ENCODE data around the gene ARHGAP30. TPM values are rescaled to one million over a fixed set of nuclear protein-coding genes. Genes with fewer than 3 reads are reported as not detected.
"Not testable (repeated sequence)": the region's sequence is repeated elsewhere in the genome, so short reads cannot be mapped to it uniquely, and the experiment has no call there.

The ARHGAP30 gene
- total RNA-seq, 2 donors from 2014 or later = 3.2 to 5.3 TPM

DNA sequence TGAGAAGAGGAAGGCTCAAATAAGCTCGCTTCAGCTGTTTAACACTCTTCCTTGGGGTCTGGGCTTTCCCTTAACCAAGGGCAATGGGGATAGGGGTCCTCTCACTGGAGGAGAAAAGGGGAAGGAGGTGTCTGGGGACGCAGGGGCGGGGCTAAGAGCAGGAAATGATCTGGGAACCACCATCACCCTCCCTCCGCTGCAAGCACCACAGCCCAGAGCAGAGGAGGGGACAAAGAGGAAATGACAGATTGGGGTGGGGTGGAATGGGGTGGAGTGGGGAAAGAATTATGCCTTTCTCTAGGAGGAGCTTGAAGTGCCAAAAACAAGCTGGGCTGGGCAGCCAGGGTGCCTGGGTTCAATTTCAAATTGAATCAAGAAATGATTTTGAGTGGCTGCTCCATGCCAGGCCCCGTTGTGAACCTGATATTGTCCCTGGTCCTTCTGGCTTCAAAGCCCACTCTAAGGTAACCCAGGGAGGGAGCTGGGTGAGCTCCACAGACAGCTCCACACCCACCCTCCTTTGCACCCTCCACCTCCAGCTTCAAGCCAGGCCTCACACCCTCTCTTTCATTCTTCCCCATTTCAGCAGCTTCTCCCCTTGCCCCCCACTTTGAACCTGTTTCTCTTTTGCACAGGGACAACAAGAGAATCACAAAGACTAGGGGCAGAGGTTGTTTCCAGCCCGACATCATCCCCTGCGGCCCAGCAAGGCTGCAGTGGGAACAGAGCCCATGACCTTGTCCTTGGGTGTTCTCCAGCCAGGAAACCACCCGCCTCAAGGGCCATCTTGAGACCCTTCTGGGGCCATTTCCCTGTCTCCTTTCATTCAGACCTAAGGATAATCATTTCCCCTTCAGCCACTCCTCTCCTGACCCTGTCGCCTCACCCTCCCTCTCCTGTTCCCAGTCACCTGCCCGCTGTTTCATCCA is 1.1 kb downstream of the ARHGAP30 start:
- Histone ChIP-seq H3K36me3 (no peaks in the 10 kb centered on the region), H3K4me1 (replicated peaks) (no peaks in the 10 kb centered on the region), H3K27ac (no peak overlapping the region), H3K9me3 (no peaks in the 10 kb centered on the region), H3K27me3 (replicated peaks; ENCODE audit: insufficient read depth) (no peaks in the 10 kb centered on the region), H3K4me3 (no peak overlapping the region)
- intact Hi-C loops (cut with DNase I) = no loop called here
- no peak for DNase-seq (ENCODE audit: low spot score)
- WGBS = 78% methylated on average over 10 of the region's 10 CpGs
- TF ChIP-seq POLR2A (IDR thresholded peaks at IDR 0.05) (peak; percentile 20), POLR2AphosphoS5 (IDR thresholded peaks at IDR 0.05) (no peak), CTCF (IDR thresholded peaks at IDR 0.05) (no peak)

- Histone ChIP-seq H3K4me3 (no peak overlapping the region), H3K4me1 (replicated peaks) (no peaks in the 10 kb centered on the region), H3K27ac (no peak overlapping the region), H3K36me3 (no peaks in the 10 kb centered on the region), H3K27me3 (replicated peaks; ENCODE audit: insufficient read depth) (no peaks in the 10 kb centered on the region), H3K9me3 (no peaks in the 10 kb centered on the region)
- no peak for DNase-seq (ENCODE audit: low spot score)
- WGBS = 70% methylated on average over 3 of the region's 3 CpGs
- TF ChIP-seq CTCF (IDR thresholded peaks at IDR 0.05) (no peak), POLR2AphosphoS5 (IDR thresholded peaks at IDR 0.05) (no peak), POLR2A (IDR thresholded peaks at IDR 0.05) (no peak)
- intact Hi-C loops (cut with DNase I) = no loop called here
These were observed 3.0 kb downstream of the ARHGAP30 start for GRCh38 chr1:161066694-161067093.

DNA sequence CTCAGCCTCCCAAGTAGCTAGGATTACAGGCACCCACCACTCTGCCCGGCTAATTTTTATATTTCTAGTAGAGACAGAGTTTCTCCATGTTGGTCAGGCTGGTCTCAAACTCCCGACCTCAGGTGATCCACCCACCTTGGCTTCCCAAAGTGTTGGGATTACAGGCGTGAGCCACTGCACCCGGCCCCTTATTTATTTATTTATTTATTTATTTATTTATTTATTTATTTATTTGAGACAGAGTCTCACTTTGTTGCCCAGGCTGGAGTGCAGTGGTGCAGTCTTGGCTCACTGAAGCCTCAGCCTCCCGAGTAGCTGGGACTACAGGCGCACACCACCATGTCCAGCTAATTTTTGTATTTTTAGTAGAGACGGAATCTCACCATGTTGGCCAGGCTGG is 4.0 kb downstream of the ARHGAP30 start:
- 91% methylated on average over 7 of the region's 7 CpGs for WGBS
- DNase-seq (ENCODE audit: low spot score); intact Hi-C loops (cut with DNase I); H3K27me3 ChIP-seq (replicated peaks; ENCODE audit: insufficient read depth); H3K36me3 ChIP-seq; H3K4me3 ChIP-seq; H3K9me3 ChIP-seq; H3K4me1 ChIP-seq (replicated peaks); H3K27ac ChIP-seq: not testable (repeated sequence)

GRCh38 chr1:161063936-161064335 is 5.8 kb downstream of the ARHGAP30 start:
- H3K4me3 ChIP-seq; DNase-seq (ENCODE audit: low spot score); H3K36me3 ChIP-seq; H3K27ac ChIP-seq; H3K9me3 ChIP-seq; H3K27me3 ChIP-seq (replicated peaks; ENCODE audit: insufficient read depth); intact Hi-C loops (cut with DNase I); H3K4me1 ChIP-seq (replicated peaks): not testable (repeated sequence)
- 61% methylated on average over 6 of the region's 6 CpGs for WGBS

GRCh38 chr1:161061419-161061818 is 8.3 kb downstream of the ARHGAP30 start:
- no peaks in the 10 kb centered on the region for H3K4me1 ChIP-seq (replicated peaks)
- no peak overlapping the region for H3K27ac ChIP-seq
- TF ChIP-seq POLR2A (IDR thresholded peaks at IDR 0.05) (no peak), CTCF (IDR thresholded peaks at IDR 0.05) (no peak), POLR2AphosphoS5 (IDR thresholded peaks at IDR 0.05) (no peak)
- DNase-seq (ENCODE audit: low spot score) = no peak
- no peaks in the 10 kb centered on the region for H3K27me3 ChIP-seq (replicated peaks; ENCODE audit: insufficient read depth)
- 97% methylated on average over 4 of the region's 4 CpGs for WGBS
- intact Hi-C loops (cut with DNase I) = no loop called here
- no peak overlapping the region for H3K4me3 ChIP-seq
- H3K36me3 ChIP-seq = no peaks in the 10 kb centered on the region
- H3K9me3 ChIP-seq = no peaks in the 10 kb centered on the region

- 81% methylated on average over 6 of the region's 6 CpGs for WGBS
- H3K4me1 ChIP-seq (replicated peaks) = no peaks in the 10 kb centered on the region
- no peaks in the 10 kb centered on the region for H3K9me3 ChIP-seq
- DNase-seq (ENCODE audit: low spot score) = no peak
- H3K27ac ChIP-seq = no peak overlapping the region
- H3K36me3 ChIP-seq = no peaks in the 10 kb centered on the region
- TF ChIP-seq POLR2A (IDR thresholded peaks at IDR 0.05) = no peak
- H3K27me3 ChIP-seq (replicated peaks; ENCODE audit: insufficient read depth) = no peaks in the 10 kb centered on the region
- intact Hi-C loops (cut with DNase I) = no loop called here
- H3K4me3 ChIP-seq = no peak overlapping the region
These were observed 10.4 kb downstream of the ARHGAP30 start for GRCh38 chr1:161059293-161059692.

Data from prostate gland (tissue), 2 donors.